COR-L47 (cell line): Measurements from ENCODE around the gene EPHB2.

Experiments used
- DNase-seq: peaks from one replicate; lab custom pipeline; 2025; lab: John Stamatoyannopoulos, UW

The EPHB2 gene

GRCh38 chr1:22722901-22723550, 12.4 kb downstream of the EPHB2 start:
- no peak for DNase-seq

GRCh38 chr1:22727873-22728272, 17.2 kb downstream of the EPHB2 start:
- no peak for DNase-seq

GRCh38 chr1:22728751-22729399, 18.2 kb downstream of the EPHB2 start:
- DNase-seq, result peak; percentile 81

DNA sequence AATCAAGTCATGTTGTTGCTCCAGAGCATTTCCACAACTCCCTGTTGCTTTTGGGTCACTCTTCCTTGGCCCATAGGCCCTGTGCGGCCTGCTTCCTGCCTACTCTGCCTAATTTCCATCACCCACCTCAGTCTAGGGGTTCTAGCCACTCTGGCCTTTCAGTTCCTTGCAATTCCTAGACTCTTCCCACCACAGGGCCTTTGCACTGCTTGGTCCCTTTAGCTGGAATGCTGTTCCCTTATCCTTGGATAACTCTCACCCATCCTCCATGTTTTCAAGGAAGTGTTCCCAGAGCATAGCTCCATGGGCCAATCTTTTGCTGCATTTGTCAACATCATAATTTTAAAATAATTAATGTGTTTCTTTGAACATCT, 18.7 kb downstream of the EPHB2 start:
- DNase-seq, result no peak

- peak; percentile 50 for DNase-seq
Measured at GRCh38 chr1:22729912-22730311, 19.3 kb downstream of the EPHB2 start.

DNA sequence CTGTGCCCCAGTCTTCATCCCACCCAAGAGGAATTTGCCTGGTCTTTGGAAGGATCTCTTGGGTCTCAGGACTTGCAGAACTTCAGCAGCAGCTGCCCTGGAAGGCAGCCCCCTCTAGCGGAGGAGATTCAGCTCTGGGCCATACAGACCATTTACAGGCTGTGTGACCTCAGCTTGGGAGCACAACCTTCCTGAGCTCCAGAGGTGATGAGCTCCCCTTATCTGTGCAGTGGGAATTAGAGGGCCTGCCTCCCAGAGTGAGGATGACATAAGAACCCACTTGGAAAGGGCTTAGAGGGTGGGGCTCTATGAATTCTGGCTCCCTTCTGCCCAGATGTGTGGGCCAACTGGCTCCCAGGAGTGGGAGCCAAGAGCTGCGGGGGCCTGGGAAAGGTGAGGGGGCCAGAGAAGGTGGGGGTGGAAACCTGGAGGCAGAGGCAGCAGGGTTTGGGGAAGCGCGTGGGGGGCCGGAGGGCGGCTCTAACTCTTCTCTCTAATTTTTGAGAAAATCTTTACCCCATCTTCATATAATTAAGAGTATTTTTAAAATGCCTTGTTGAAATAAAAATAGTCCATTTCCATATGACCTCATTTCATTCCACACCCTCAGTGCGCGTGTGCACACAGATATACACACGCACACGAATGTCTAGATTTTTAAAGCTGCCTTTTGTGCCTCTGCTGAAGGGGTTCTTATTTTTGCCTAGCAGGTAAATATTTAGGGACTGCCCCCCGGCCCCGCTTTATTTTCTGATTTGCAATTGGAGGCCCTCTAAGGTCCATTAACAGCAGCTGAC, 21.5 kb downstream of the EPHB2 start:
- no peak for DNase-seq

DNA sequence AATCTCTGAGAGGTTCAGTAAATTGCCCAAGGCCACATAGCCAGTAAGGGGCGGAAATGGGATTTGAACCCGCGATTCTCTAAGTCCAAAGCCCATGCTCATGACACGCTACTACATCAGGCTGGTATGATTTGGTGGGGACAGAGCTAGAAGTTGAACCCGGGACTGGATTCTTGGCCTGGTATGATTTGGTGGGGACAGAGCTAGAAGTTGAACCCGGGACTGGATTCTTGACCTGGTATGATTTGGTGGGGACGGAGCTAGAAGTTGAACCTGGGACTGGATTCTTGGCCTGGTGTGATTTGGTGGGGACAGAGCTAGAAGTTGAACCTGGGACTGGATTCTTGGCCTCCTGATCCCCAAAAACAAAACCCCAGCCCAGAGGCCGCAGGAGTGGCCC, 23.0 kb downstream of the EPHB2 start:
- no peak for DNase-seq

GRCh38 chr1:22736501-22737080, 26.0 kb downstream of the EPHB2 start:
- no peak for DNase-seq

GRCh38 chr1:22737374-22738068, 26.9 kb downstream of the EPHB2 start:
- no peak for DNase-seq

DNA sequence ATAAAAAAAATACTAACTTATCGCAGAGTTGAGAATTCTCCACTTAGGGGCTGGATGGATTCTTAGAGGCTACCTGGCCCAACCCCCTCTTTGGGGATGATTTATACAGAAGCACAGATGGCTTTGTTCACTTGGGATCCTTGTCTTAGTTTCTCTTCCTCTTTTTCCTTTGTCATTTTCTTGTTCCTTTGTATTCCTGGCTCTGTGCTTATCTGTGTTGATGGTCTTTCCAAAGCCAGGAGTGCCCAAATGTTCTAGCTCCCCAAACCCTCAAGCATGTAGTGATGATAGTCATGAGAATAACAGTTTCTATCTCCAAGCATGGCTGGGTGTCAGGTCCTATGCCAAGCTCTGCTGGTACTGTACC, 27.4 kb downstream of the EPHB2 start:
- no peak for DNase-seq

GRCh38 chr1:22738522-22738921, 27.9 kb downstream of the EPHB2 start:
- DNase-seq, result no peak

DNA sequence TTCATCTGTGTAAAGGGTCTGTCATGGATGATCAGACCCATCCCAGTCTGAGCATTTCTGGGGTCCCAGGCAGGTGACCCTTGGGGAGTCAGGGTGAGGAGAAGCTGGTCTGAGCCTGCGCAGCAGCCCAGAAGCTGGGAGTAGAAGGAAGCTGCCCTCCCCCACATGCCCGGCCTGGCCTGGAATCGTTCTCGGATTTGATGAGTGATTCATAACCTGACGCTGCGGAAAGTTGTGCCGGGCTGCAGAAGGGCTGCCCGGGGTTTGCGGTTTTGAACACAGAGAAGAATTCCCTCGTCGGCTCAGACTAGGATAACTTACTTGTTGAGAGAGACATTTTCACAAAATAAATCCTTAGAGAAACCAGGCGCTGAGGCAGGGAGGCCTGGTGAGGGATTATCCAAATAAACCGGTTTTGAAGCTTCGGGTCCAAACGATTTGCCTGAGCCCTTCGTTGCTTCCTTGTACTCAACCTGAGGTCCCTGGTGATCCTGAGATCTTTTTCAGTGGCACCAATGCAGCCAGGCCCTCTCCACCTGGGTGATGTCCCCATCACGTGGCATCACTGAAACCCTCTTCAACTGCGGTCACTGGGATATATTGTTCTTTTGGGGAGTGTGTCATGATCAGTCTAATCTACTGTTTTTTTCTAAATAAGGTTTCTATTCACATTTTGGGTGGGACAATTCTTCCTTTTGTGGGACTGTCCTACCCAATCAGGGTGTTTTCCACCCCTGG, 29.2 kb downstream of the EPHB2 start:
- DNase-seq, result no peak

- no peak for DNase-seq
Measured at GRCh38 chr1:22741118-22741517, 30.5 kb downstream of the EPHB2 start.

- no peak for DNase-seq
Measured at GRCh38 chr1:22745669-22746585, 35.3 kb downstream of the EPHB2 start.

GRCh38 chr1:22747021-22747734, 36.5 kb downstream of the EPHB2 start:
- no peak for DNase-seq

DNA sequence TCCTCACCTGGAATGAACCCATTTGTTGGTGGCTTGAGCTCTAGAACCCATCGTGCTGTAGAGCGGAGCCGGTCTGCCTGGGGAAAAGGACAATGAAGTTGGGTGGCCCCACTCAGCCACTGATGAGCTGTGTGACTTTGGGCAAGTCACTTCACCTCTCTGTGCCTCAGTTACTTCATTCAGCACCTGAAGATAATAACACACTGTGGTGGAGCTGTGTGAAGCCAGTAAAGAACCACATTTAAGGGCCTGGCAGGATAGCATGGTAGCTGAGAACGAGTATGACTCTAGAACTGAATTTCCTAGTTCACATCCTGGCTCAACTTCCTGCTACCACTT, 37.1 kb downstream of the EPHB2 start:
- no peak for DNase-seq

- DNase-seq, result no peak
Measured at GRCh38 chr1:22749503-22749902, 38.9 kb downstream of the EPHB2 start.

DNA sequence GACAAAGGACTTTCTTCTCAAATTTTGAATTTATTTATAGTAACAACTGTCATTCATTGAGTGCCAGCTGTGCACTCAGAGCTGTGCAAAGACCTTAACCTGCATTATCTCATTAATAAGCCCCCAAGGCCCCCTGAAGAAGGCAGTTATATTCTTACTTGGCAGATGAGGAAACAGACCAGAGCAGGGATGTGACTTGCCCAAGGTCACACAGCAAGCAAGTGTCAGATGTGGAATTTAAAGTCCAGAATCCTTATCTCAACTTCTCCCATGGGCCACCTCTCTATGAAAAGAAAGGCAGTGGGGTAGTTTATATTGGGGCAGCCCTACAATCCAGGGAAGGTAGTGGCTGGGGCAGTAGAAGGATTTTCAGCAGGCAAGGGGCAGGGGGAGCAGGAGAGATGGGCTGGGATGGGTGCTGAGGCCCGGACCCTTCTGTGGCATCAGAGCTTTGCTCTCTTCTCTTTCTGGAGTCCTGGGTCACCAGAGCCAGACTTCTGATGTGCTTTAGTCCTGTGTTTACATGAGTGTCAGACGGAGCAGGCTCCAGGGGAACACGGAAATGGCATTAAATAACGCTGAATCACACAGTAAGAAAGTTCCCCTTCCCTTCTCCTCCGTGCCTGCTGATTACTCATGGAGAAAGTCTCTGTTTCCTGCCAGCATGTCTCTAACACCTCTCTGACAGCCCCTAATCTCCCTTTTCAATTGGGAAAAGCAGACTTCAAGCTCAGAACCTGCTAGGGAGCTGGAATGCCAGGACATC, 39.5 kb downstream of the EPHB2 start:
- DNase-seq, result no peak

DNA sequence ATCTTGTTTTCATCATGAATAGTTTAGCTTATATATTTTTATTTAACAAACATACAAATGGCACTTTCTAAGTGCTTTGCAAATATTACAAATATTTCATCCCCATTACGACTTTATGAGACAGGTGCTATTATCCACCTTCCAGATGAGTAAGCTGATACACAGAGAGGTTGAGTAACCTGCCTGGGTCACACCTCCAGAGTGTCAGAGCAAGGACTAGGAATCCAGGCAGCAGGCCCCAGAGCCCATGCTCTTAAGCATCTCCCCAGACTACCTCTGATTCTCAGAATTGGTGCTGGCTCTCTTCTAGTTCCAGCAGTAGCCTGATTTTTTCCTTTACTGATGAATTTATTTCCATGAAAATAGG, 40.0 kb downstream of the EPHB2 start:
- DNase-seq, result no peak
